HuH-7.5 (cell line): Measurements from ENCODE around the gene CYP8B1.

Source experiments
- DNase-seq: peaks from one replicate; pipeline ENCODE4 v3.0.0; 2011; ENCODE audit warnings: low spot score

The CYP8B1 gene, protein sequence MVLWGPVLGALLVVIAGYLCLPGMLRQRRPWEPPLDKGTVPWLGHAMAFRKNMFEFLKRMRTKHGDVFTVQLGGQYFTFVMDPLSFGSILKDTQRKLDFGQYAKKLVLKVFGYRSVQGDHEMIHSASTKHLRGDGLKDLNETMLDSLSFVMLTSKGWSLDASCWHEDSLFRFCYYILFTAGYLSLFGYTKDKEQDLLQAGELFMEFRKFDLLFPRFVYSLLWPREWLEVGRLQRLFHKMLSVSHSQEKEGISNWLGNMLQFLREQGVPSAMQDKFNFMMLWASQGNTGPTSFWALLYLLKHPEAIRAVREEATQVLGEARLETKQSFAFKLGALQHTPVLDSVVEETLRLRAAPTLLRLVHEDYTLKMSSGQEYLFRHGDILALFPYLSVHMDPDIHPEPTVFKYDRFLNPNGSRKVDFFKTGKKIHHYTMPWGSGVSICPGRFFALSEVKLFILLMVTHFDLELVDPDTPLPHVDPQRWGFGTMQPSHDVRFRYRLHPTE

DNA sequence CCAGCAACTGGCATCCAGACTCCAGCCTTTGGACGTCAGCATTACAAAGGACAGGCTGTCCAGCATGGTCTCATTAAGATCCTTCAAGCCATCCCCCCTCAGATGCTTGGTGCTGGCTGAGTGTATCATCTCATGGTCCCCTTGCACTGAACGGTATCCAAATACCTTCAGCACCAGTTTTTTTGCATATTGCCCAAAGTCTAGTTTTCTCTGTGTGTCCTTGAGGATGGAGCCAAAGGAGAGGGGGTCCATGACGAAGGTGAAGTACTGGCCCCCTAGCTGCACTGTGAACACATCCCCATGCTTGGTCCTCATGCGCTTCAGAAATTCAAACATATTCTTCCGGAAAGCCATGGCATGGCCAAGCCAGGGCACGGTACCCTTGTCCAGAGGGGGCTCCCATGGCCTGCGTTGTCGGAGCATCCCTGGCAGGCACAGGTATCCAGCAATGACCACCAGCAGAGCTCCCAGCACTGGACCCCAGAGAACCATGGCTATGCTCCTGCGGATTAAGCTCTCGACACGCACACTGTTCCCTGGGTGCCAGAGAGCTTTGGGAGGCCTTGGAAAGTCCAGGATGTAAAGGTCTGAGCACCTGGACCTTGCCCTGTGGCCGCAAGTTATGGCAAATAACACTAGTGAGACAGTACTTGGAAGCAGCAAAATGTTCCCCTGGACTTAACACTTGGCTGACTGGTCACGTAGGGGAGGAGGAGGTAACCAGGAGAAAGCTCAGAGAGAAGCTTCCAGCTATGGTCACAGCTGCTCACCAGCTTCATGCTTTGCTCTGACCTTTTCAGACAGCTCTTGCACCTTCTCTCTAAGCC is at the start of gene CYP8B1:
CYP8B1 (minus strand) TSS at position 555 of the 827 bp plus-strand sequence; CDS start at position 492, 63 bp downstream.
- no peak for DNase-seq

DNA sequence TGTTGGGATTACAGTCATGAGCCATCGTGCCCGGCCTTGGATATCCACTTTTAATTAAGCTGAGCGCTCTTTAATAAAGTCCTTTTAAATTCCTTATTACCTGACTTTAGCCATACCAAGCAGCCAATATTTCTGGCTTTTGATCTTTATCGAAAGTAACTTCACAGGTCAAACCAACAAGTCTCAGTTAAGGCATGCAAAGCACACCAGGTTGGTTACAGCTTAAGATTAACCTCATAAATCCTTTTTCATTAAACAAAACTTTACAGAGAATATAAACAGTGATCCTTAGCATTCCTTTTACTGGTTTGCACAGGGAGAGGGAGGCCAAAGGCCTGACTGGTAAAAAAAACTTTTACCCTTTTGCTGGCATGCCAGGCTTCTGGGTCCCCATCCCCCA is 47.9 kb upstream of the CYP8B1 start:
- DNase-seq: no peak

DNA sequence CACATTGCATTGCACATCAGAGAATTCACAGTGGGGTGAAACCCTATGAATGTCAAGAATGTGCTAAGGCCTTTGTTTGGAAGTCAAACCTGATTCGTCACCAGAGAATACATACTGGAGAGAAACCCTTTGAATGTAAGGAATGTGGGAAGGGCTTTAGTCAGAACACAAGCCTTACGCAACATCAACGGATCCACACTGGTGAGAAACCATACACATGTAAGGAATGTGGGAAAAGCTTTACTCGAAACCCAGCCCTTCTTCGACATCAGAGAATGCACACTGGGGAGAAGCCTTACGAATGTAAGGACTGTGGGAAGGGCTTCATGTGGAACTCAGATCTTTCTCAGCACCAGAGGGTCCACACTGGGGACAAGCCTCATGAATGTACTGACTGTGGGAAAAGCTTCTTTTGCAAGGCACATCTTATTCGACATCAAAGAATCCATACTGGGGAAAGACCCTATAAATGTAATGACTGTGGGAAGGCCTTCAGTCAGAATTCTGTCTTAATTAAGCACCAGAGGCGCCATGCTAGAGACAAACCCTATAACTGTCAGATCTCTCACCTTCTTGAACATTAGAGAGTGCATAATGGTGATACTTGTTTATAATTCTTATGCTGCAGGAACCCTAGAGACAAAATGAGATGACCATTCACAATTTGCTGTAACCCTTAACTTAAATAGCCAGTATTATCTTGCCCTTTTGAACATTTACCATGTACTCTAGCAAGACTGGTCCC is 39.3 kb upstream of the CYP8B1 start:
- no peak for DNase-seq

DNA sequence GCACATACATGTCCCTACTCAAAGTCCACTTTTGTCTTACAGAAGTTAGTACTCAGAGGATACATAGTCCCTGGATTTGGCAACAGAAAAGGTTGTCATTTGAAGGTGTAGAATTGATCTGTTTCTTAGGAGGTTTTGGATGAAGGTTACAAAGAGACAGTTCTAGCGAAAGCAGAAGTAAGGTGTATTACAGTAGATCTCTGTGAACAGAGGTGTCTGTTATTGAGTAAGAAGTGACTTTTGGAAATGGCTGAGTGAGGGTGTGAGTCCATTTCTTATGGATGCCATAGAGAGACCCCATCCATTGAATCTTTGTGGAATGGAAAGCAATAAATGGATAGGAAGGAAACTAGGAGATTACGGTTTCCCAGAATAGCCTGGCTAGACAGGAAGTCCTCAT is 35.9 kb upstream of the CYP8B1 start:
- DNase-seq: no peak

DNA sequence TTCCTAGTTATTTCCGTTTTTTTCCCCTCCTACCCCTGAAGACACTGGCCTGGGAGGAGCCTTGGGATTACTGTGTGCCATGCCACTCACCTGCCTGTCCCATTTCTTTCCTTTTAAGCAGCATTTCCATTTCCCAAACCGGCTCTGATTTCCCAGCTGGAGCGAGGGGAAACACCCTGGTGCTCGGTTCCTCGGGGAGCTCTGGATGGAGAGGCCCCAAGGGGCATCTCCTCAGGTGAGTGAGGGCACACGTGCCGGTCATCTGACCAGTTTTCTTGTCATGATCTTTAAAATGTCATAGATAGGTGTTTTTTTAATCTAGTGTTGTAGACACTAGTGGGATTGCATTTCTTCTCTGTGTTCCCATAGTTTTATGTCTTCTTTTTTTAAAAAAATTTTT is 33.0 kb upstream of the CYP8B1 start:
- DNase-seq: no peak

DNA sequence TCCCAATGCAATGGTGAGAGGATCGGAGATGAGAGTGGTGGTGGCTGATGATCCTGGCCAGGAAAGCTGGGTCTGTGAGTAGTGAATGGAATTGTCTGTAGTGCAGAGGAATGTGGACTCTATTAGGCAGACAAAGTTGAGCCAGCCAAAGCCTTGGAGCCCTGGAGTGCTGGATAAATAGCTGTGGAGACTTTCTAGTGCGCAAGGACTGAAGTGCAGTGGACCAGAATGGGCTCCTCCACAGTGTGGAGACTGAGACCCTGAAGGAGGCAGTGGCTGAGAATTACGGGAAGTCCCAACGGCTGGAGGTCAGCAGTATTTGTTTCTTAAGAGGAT is 31.1 kb upstream of the CYP8B1 start:
- DNase-seq: peak; percentile 14

DNA sequence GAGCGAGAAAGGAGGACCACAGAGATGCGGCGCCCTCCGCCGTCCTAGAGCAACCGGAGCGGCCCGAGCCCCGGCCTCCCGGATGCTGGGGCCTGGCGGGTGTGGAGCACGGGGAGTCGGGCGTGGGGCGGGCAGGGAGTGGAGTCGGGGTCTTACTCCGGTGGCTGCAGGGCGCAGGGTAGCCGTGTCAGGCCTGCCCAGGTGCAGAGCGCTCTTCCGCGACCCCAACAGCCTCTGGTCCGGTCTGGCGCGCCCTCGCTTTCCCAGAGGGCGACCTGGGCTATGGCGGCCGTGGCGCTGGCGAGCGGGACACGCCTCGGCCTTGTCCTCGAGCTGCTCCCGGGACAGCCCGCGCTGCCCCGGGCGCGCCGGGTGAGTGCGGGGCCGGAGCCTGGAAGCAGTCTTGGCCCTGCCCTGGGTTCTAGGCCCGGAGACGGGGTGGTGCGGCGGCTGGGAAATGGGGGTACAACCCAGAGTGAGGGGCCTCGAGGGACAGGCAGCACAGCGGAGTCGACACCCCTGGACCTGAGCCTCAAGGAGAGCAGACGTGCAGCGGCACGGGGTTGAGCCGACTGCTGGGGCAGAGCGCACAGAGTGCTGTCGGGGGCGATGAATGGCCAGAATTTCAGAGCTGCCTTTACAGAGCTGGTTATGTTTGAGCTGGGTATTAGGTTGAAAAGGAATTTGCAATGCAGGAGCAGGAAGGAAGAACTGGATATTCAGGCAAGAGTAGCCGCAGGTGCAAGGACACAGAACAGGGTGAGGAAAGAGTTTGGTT is 30.6 kb upstream of the CYP8B1 start, which contains the start of gene ZNF662:
ZNF662 (plus strand) TSS at position 73 of the 778 bp plus-strand sequence. CDS start 1,973 bp downstream, outside the sequence.
- peak; percentile 49 for DNase-seq

DNA sequence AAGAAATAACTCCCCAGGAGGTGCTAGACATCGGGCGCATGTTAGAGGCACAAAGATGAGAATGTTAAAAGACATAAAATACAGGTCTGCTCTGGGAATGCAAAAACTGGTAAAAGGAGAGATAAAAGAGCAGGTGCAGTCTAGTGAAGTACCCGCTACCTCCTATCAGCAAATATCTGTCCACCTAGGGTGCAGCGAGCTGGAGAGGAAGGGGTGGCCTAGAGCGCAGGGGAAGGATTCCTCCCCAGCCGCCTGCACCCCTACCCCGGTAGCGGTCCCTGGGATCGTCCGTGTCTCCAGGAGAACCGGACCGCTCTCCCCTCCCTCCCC is 30.0 kb upstream of the CYP8B1 start:
- no peak for DNase-seq

DNA sequence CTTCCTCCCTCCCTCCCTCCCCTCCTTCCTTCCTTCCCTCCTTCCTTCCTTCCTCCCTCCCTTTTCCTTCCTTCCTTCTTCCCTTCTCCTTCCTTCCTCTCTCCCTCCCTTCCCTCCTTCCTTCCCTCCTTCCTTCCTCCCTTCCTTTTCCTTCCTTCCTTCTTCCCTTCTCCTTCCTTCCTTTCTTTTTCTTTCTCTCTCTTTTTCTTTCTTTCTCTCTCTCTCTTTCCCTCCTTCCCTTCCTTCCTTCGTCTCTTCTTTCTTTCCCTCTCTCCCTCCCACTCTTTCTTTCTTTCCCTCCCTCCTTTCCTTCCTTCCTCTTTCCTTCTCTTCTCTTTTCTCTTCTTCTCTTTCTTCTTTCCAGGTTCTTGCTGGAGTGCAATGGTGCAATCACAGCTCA is 28.4 kb upstream of the CYP8B1 start:
- DNase-seq: no peak

DNA sequence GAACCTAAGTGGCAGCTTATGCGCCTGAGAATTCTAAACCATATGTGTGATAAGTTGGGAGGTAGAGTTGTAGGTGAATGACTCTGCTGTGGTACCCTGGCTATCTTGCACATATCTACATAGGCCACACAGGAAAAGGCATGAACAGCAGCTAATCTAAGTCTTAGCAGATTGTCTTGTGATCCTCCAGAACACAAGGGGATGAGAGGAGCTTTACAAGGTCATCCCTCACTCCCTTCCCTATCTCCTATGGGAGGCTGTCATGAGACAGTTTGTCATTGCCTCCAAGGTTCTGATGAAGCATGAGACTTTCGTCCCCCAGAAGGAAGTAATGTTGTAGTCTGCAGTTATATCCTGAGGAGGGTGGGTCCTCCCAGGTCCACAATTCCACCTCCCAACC is 26.6 kb upstream of the CYP8B1 start:
- no peak for DNase-seq

DNA sequence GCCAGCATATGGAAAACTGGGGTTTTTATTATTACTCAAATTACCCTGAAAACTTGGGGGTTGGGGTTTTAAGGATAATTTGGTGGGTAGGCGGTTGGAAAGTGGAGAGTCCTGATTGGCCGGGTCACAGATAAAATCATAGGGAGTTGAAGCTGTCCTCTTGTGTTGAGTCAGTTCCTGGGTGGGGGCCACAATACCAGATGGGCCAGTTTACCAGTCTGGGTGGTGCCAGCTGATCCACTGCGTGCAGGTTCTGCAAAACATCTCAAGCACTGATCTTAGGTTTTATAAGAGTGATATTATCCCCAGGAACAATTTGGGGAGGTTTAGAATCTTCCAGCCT is 25.4 kb upstream of the CYP8B1 start:
- DNase-seq: no peak

DNA sequence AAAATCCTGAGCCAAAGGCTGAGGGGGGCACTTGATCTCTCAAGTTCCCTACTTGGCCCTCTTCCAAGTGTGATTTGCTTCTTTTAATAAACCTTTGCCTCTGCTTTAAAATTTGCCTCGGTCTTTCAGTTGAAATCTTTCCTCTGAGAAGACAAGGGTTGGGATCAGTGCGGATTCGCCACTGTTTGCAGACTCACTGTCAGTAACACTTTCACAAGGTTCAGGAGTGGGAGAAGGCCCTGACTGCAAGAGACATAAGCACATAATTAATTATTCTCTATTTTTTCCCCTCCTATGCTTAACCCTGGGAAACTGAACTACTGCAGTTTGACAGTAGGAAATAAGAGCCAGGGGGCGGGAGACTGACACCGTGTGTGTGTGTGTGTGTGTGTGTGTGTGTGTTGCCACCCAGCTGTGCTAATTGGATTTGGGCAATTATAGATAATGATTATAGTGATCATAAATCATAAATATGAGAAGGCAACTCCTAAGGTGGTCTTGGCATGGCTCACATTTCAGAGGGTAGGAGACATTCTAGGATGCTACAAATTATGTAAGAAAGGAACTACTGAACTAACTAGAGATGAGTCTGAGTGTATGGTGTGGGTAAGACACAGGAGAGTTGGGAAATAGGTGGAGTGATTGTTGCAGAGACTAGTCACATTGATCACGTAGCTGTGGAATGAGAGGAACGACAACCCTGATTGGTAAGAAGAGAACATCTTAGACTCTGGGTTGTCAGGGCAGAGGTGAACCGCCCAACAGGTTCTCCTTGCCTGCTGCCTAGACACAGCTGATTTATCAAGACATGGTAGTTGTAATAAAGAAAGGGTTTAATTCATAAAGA is 24.8 kb upstream of the CYP8B1 start:
- DNase-seq: no peak

DNA sequence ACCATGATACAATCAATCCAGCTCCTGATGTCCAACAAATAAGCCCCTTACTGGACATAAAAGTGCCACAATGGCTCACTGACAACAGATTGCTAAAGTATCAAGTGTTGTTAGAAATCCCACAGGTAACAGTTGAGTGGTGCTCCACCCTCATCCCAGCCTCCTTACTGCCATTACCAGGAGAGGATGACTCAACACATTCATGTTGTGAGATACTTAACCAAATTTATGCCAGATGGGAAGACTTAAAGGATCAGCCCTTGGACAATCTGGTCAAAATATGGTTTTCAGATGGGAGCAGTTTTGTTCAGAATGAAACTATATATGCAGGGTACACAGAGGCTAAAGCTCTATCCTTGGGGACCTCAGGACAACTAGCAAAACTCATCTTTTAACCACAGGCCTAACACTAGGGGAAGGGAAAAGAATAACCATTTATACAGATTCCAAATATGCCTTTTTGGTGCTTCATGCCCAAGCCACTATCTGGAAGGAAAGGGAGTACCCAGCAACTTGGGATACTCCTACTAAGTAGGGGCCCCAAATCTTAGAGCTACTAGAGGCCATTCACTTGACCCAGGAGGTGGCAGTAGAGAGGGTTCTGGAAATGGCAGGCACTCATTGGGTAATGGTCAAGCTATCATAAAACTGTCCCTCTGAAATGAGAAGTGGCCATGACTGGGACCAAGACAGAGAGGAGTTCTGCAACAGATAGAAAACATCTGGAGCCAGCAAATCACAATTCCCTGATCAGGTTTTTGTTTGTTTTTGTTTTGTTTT is 23.4 kb upstream of the CYP8B1 start:
- no peak for DNase-seq

DNA sequence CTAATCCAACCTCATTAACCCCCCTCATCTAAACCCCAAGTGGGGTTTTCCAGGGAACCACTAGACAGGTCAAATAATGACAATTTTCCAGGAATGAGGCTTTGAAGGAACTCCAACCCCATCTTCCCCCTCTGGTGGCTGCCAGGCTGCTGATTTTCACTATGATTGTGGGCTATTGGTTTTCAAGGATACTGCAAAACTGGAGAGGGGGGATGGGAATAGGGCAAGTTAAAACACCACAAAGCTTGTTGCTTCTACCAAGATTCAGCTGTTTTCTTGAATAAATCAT is 19.8 kb upstream of the CYP8B1 start:
- DNase-seq: no peak

DNA sequence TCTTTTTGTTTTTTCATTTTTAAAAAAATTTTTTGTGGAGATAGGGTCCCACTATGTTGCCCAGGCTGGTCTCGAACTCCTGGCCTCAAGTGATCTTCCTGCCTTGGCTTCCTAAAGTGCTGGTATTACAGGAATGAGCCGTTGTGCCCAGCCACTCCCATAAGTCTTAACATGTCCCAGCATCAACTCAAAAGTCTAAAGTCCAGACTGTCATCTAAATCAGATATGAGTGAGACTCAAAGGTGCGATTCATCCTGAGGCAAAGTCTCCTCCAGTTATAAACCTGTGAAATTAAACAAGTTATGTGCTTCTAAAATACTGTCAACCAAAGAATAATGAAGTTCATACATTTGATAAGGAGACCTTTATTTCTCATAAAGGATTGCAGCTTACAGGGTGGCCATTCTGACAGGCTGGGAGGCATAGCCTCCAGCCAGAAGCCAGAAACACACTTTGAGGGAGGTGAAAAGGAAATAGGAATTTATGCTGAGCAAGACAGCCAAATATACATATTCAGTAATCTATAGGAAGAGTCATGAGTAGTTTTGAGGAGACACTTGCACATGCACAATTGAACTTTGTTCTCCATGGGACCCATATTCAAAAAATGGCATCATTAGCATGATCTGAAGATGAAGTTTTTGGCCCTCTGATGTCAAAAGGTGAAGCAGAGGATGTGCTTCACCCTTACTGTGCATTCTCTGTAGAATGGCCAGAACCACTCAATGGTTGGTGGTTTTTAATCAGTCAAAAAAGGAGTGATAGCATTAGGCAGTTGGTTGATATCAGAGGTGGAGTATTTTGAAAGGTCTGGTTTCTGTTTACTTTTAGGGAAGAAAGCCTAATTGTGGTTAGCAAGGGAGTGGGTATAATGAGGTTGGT is 19.3 kb upstream of the CYP8B1 start:
- DNase-seq: no peak

DNA sequence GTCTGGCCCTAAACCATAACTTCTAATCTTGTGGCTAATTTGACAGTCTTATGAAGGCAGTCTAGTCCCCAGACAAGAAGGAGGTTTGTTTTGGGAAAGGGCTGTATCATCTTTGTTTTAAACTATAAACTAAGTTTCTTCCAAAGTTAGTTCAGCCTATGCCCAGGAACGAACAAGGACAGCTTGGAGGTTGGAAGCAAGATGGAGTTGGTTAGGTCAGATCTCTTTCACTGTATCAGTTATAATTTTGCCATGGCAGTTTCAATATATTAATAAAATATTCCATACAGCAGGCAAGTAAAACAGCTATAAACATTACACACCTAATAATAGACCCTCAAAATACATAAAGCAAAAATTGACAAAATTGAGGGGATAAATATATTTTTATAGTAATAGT is 17.1 kb upstream of the CYP8B1 start:
- DNase-seq: no peak

DNA sequence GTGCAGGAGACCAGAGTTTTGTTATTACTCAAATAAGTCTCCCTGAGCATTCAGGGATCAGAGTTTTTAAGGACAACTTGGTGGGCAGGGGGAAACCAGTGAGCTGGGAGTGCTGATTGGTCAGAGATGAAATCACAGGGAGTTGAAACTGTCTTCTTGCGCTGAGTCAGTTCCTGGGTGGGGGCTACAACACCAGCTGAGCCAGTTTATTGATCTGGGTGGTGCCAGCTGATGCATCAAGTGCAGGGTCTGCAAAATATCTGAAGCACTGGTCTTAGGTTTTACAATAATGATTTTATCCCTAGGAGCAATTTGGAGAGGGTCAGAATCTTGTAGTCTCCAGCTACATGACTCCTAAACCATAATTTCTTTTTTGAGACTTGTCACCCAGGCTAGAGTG is 16.5 kb upstream of the CYP8B1 start:
- no peak for DNase-seq

DNA sequence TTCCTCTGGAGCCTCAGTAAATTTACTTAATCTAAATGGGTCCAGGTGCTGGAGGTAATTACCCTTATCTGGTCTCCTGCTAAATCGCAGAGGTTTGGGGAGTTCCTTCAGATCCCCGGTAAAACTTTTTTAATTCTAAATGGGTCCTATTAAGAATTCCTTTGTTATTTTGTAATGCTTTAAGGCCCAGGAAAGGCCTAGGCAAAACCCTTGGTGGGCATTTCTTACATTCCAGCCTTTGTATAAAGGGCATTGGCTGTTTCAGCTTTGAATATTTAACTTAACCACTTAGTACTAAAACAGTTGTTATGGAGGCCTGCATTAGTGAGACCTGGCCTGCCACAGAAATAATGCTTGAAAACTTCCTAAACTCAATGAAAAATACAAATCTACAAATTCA is 15.4 kb upstream of the CYP8B1 start:
- no peak for DNase-seq

DNA sequence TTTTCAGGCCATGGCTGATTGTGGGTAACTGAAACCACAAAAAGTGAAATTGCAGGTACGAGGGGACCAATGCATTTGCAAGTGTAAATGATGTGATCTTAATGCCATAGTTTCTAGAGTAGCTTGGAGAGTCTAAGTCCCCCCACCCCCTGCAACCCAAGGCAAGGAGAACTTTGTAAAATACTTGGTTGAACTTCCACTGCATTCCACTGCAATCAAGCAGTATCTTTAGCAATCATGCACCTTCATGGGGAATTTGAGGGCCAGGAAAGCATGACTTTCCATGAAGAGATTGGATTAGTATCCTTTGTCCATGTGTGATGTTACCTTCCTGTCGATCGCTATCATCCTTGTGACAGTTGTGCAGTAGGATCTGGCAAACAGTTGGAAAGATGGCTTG is 11.4 kb upstream of the CYP8B1 start:
- DNase-seq: no peak
